Activated CD8-positive, alpha-beta T cell treated with anti-CD3 and anti-CD28 coated beads, Interleukin-2, amount 10 ng/mL, durations not matched to agents 7 days and 5 days (primary cell): Measurements from ENCODE around the gene SH3BP5. TPM values are rescaled to one million over a fixed set of nuclear protein-coding genes. Genes with fewer than 3 reads are reported as not detected.

Source experiments
- ATAC-seq: fragments of 150-1000 bp; cut with Tn5 transposase; one replicate; pipeline ENCODE4 v1.10.0; 2021; ENCODE audit warnings: moderate library complexity
- CTCF ChIA-PET: fragments of 350-600 bp; sonication (Branson Sonifier 250); formaldehyde crosslinking; loops from one replicate; lab custom pipeline; 2021; ENCODE audit warnings: antibody characterized with exemption; lab: Charles Lee
- POLR2A ChIA-PET: fragments of 350-600 bp; sonication (Branson Sonifier 250); formaldehyde crosslinking; loops from one replicate; lab custom pipeline; 2021; ENCODE audit warnings: antibody characterized with exemption; lab: Charles Lee
- DNase-seq: peaks from one replicate; pipeline ENCODE4 v3.0.0-alpha.2; 2020
- H3K27ac Mint-ChIP-seq: one replicate; pipeline ENCODE4 v1.8.0; 2021; ENCODE audit warnings: mild to moderate bottlenecking, mixed read lengths
- H3K27me3 Mint-ChIP-seq: one replicate; pipeline ENCODE4 v1.8.0; 2021; ENCODE audit warnings: low read depth, mixed read lengths
- H3K36me3 Mint-ChIP-seq: one replicate; pipeline ENCODE4 v1.8.0; 2021; ENCODE audit warnings: low read depth, mixed read lengths
- H3K4me1 Mint-ChIP-seq: one replicate; pipeline ENCODE4 v1.8.0; 2021; ENCODE audit warnings: low read depth, mixed read lengths
- H3K4me3 Mint-ChIP-seq: one replicate; pipeline ENCODE4 v1.8.0; 2021; ENCODE audit warnings: mild to moderate bottlenecking, mixed read lengths
- H3K9me3 Mint-ChIP-seq: one replicate; pipeline ENCODE4 v1.8.0; 2022; ENCODE audit warnings: mixed read lengths; ENCODE audit not compliant: insufficient read depth
- total RNA-seq, 2 experiments: library from RNA; stranded (reverse); gene quantifications; one replicate each; pipeline ENCODE4 v1.2.3, GENCODE V29; 2021

Gene SH3BP5
- total RNA-seq, 2 experiments from 2014 or later, result 12.6 to 15.0 TPM

DNA sequence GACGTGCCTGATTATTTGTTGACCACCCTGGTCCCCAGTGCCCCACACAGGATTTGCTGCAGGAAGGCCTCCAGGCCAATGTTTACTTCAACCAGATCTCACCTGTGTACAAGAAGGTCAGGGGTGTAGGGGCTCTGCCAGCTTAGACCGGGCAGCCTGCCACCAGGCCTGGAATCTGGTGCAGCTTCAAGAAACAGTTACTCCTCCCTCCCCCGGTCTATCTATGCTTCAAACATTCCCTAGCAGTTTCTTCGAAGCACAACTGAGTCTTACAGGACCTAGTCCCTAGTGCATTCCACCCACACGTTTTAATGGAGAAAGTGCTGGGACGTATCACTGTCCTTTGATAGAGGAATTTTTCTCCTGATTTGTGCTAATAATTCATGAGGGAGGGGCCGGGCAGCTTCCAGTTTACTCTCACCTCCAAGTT lies 8.0 kb downstream of the SH3BP5 start:
- H3K27ac Mint-ChIP-seq, result no peak overlapping the region
- no peaks in the 10 kb centered on the region for H3K9me3 Mint-ChIP-seq
- peaks cover 2% of the 10 kb centered on the region for H3K27me3 Mint-ChIP-seq
- POLR2A ChIA-PET, result interaction anchor here (0.6 to 1.0 kb wide), 2 partner anchors 15 to 226 kb away, joined by 3 read pairs; no protein-coding TSS in a partner anchor
- H3K36me3 Mint-ChIP-seq, result peaks cover 12% of the 10 kb centered on the region
- H3K4me1 Mint-ChIP-seq, result peaks cover 32% of the 10 kb centered on the region
- ATAC-seq (no peak), DNase-seq (no peak)
- H3K4me3 Mint-ChIP-seq, result no peak overlapping the region
- CTCF ChIA-PET, result interaction anchor here (1.2 to 2.9 kb wide), 3 partner anchors 9 to 57 kb away, joined by 3 to 13 read pairs (median 10); partner anchors contain the start of gene SH3BP5

DNA sequence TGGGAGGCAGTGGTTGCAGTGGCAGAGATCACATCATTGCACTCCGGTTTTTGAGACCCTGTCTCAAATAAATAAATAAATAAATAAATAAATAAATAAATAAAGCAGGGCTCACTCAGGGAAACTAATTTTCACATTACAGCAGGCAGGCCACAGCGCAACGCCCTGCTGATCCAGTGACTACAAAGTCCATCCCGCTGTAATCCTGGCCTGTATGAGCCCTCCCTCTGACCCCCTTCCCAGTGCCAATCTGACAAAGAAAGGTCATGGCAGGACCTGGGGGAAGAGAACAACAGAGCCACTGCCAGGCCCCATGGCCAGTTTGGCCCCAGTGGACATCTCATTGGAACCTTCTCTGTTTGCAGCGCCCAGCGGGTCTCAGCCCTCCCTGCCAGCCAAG lies 9.3 kb downstream of the SH3BP5 start:
- Mint-ChIP-seq H3K27me3 (no peaks in the 10 kb centered on the region), H3K36me3 (peaks cover 7% of the 10 kb centered on the region), H3K9me3 (no peaks in the 10 kb centered on the region), H3K4me1 (peaks cover 29% of the 10 kb centered on the region), H3K4me3 (no peak overlapping the region), H3K27ac (no peak overlapping the region)
- no peak for DNase-seq
- ChIA-PET POLR2A (no interaction called here), CTCF (interaction anchor here (0.6 to 2.9 kb wide), 3 partner anchors 10 to 1180 kb away, joined by 3 to 13 read pairs (median 10); partner anchors contain the start of gene SH3BP5)
- ATAC-seq, result no peak

GRCh38 chr3:15321349-15321748 lies 11.0 kb downstream of the SH3BP5 start:
- no peak for ATAC-seq
- no peak overlapping the region for H3K4me3 Mint-ChIP-seq
- H3K27me3 Mint-ChIP-seq, result no peaks in the 10 kb centered on the region
- DNase-seq, result no peak
- H3K9me3 Mint-ChIP-seq, result no peaks in the 10 kb centered on the region
- CTCF ChIA-PET, result interaction anchor here (1.0 to 2.9 kb wide), 5 partner anchors 9 to 53 kb away, joined by 3 to 15 read pairs (median 5); partner anchors contain the start of gene SH3BP5
- H3K27ac Mint-ChIP-seq, result no peak overlapping the region
- H3K4me1 Mint-ChIP-seq, result peaks cover 19% of the 10 kb centered on the region
- no peaks in the 10 kb centered on the region for H3K36me3 Mint-ChIP-seq
- POLR2A ChIA-PET, result no interaction called here

GRCh38 chr3:15319575-15319974 lies 12.8 kb downstream of the SH3BP5 start:
- H3K4me1 Mint-ChIP-seq, result peaks cover 26% of the 10 kb centered on the region
- no peak overlapping the region for H3K27ac Mint-ChIP-seq
- POLR2A ChIA-PET, result no interaction called here
- CTCF ChIA-PET, result interaction anchor here (0.6 to 2.9 kb wide), 5 partner anchors 9 to 52 kb away, joined by 3 to 15 read pairs (median 9); partner anchors contain the start of gene SH3BP5
- no peak overlapping the region for H3K4me3 Mint-ChIP-seq
- H3K36me3 Mint-ChIP-seq, result no peaks in the 10 kb centered on the region
- H3K9me3 Mint-ChIP-seq, result no peaks in the 10 kb centered on the region
- H3K27me3 Mint-ChIP-seq, result no peaks in the 10 kb centered on the region
- no peak for ATAC-seq
- DNase-seq, result no peak

GRCh38 chr3:15319136-15319535 lies 13.2 kb downstream of the SH3BP5 start:
- Mint-ChIP-seq H3K27ac (no peak overlapping the region), H3K4me1 (peaks cover 30% of the 10 kb centered on the region)

GRCh38 chr3:15318661-15319060 lies 13.7 kb downstream of the SH3BP5 start:
- ATAC-seq (no peak), DNase-seq (no peak)
- Mint-ChIP-seq H3K36me3 (no peaks in the 10 kb centered on the region), H3K27ac (no peak overlapping the region), H3K9me3 (no peaks in the 10 kb centered on the region), H3K27me3 (no peaks in the 10 kb centered on the region), H3K4me3 (no peak overlapping the region), H3K4me1 (peaks cover 30% of the 10 kb centered on the region)
- CTCF ChIA-PET, result interaction anchor here (1.2 to 2.9 kb wide), 4 partner anchors 12 to 51 kb away, joined by 3 to 15 read pairs (median 8); partner anchors contain the start of gene SH3BP5
- POLR2A ChIA-PET, result no interaction called here

More at GRCh38 chr3:15319136-15319535, 13.2 kb downstream of the SH3BP5 start:
- Mint-ChIP-seq H3K27me3 (no peaks in the 10 kb centered on the region), H3K9me3 (no peaks in the 10 kb centered on the region), H3K4me3 (no peak overlapping the region), H3K36me3 (no peaks in the 10 kb centered on the region)
- DNase-seq (no peak), ATAC-seq (no peak)
- CTCF ChIA-PET, result interaction anchor here (1.3 to 2.9 kb wide), 3 partner anchors 10 to 51 kb away, joined by 3 to 15 read pairs (median 9); no protein-coding TSS in a partner anchor
- POLR2A ChIA-PET, result no interaction called here

DNA sequence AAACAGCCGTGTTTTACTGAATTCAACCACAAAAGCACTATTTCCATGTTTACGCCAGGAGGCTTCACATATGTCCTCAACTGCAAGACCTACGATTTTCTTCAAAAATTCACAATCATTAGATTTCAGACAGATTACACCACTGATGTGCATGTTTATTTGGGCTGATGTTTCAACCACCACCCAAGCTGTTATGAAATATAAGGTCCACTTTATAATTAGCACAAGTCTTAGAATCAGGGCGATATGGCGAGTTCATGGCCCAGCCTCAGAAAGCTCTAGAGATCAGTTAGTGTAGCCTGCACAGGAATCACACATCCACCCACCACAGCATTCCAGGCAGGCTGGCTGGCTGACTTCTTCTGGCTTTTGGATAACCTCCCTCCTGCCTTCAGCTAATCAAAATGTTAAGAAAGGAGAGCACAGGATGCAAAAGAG lies 15.4 kb downstream of the SH3BP5 start:
- DNase-seq (no peak), ATAC-seq (no peak)
- ChIA-PET POLR2A (no interaction called here), CTCF (interaction anchor here (0.9 to 1.6 kb wide), 5 partner anchors 10 to 88 kb away, joined by 3 to 7 read pairs (median 3); partner anchors contain the start of gene SH3BP5)
- H3K9me3 Mint-ChIP-seq, result no peaks in the 10 kb centered on the region
- no peak overlapping the region for H3K4me3 Mint-ChIP-seq
- no peaks in the 10 kb centered on the region for H3K27me3 Mint-ChIP-seq
- H3K27ac Mint-ChIP-seq, result no peak overlapping the region
- no peaks in the 10 kb centered on the region for H3K36me3 Mint-ChIP-seq
- peaks cover 41% of the 10 kb centered on the region for H3K4me1 Mint-ChIP-seq

DNA sequence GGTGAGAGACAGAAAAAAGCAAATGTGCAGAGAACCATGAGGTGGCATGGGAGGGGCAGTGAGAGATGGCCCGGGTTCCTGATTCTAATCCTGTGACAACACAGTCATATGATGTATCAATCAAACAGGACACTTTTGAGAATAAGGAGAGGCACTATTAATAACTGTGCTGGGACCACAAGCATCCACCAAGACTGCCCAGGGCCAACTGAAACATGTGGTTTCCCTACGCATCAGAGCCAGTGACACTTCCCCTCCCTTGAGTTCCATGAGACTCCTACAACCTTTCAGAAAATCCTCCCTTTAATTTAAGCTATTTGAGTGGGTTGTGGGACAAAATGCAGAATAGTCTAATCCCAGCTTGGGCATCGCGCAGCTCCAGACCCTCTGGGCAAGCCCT lies 17.4 kb downstream of the SH3BP5 start:
- POLR2A ChIA-PET, result no interaction called here
- H3K36me3 Mint-ChIP-seq, result peaks cover 2% of the 10 kb centered on the region
- H3K4me1 Mint-ChIP-seq, result peaks cover 48% of the 10 kb centered on the region
- no peaks in the 10 kb centered on the region for H3K27me3 Mint-ChIP-seq
- ATAC-seq (peak; percentile 20), DNase-seq (no peak)
- CTCF ChIA-PET, result interaction anchor here (1.0 kb wide), 1 partner anchor 24 kb away, joined by 4 read pairs; no protein-coding TSS in a partner anchor
- H3K9me3 Mint-ChIP-seq, result no peaks in the 10 kb centered on the region
- H3K4me3 Mint-ChIP-seq, result no peak overlapping the region
- no peak overlapping the region for H3K27ac Mint-ChIP-seq

- H3K36me3 Mint-ChIP-seq, result peaks cover 2% of the 10 kb centered on the region
- H3K27ac Mint-ChIP-seq, result no peak overlapping the region
- H3K4me1 Mint-ChIP-seq, result peaks cover 47% of the 10 kb centered on the region
- no peaks in the 10 kb centered on the region for H3K27me3 Mint-ChIP-seq
- CTCF ChIA-PET, result no interaction called here
- H3K4me3 Mint-ChIP-seq, result no peak overlapping the region
- POLR2A ChIA-PET, result no interaction called here
- H3K9me3 Mint-ChIP-seq, result no peaks in the 10 kb centered on the region
- DNase-seq (no peak), ATAC-seq (no peak)
These were observed 18.1 kb downstream of the SH3BP5 start for GRCh38 chr3:15314276-15314675.

DNA sequence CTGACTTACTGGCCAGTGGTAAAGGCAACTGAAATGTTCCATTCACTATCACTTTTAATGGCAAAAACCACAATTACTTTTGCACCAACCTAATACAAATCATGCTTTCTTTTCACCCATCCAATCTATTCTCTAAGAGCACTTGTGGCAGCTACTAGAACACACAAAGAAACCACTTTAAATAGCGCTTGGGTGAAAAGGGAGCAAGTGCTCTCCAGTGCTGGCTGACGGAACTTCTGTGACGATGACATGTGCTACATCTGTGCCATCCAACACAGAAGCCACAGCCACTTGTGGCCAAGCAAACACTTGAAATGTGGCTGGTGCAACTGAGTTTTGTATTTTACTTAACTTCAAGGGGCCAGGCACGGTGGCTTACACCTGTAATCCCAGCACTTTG lies 18.9 kb downstream of the SH3BP5 start:
- no peak for ATAC-seq
- DNase-seq, result no peak
- CTCF ChIA-PET, result interaction anchor here (1.7 kb wide), 2 partner anchors 26 to 46 kb away, joined by 3 to 9 read pairs; no protein-coding TSS in a partner anchor
- H3K27ac Mint-ChIP-seq, result no peak overlapping the region
- no peaks in the 10 kb centered on the region for H3K27me3 Mint-ChIP-seq
- no peak overlapping the region for H3K4me3 Mint-ChIP-seq
- H3K4me1 Mint-ChIP-seq, result peaks cover 44% of the 10 kb centered on the region
- POLR2A ChIA-PET, result no interaction called here
- no peaks in the 10 kb centered on the region for H3K9me3 Mint-ChIP-seq
- peaks cover 2% of the 10 kb centered on the region for H3K36me3 Mint-ChIP-seq

GRCh38 chr3:15312550-15312949 lies 19.8 kb downstream of the SH3BP5 start:
- Mint-ChIP-seq H3K4me3 (no peak overlapping the region), H3K36me3 (peaks cover 2% of the 10 kb centered on the region), H3K4me1 (peaks cover 44% of the 10 kb centered on the region), H3K9me3 (no peaks in the 10 kb centered on the region), H3K27me3 (no peaks in the 10 kb centered on the region), H3K27ac (no peak overlapping the region)
- CTCF ChIA-PET, result interaction anchor here (1.7 kb wide), 2 partner anchors 26 to 45 kb away, joined by 3 to 9 read pairs; no protein-coding TSS in a partner anchor
- POLR2A ChIA-PET, result no interaction called here
- DNase-seq (no peak), ATAC-seq (no peak)
